IMR-90 (cell line): ENCODE measurements around the gene CLRN1. TPM values are rescaled to one million over a fixed set of nuclear protein-coding genes. Genes with fewer than 3 reads are reported as not detected.

Experiments
- ATAC-seq: fragments of 200-7000 bp; cut with Tn5 transposase; 2 replicates; pipeline ENCODE4 v1.9.1; 2020; ENCODE audit warnings: low read depth, mild to moderate bottlenecking, moderate library complexity
- BruUV-seq: library from RNA; stranded (reverse); fragments of 400-500 nt; replicated peaks from 2 replicates; lab custom pipeline; 2021; lab: Mats Ljungman, UMichigan
- CTCF ChIA-PET: fragments of 300-600 bp; formaldehyde crosslinking; extraction: SDS; loops from one replicate; lab custom pipeline; 2021; ENCODE audit warnings: antibody characterized with exemption; lab: Yijun Ruan, JAX
- POLR2A ChIA-PET: fragments of 300-600 bp; sonication (Branson Sonifier 250); formaldehyde crosslinking; loops from one replicate; lab custom pipeline; 2022; ENCODE audit warnings: antibody characterized with exemption; ENCODE audit not compliant: unreplicated experiment; lab: Charles Lee
- DNase-seq: peaks from one replicate; pipeline ENCODE4 v3.0.0; 2013
- H2AFZ ChIP-seq: replicated peaks from 2 replicates; pipeline ENCODE3; 2013; ENCODE audit warnings: low read length, mild to moderate bottlenecking; ENCODE audit not compliant: poor library complexity
- H2AK5ac ChIP-seq: 2 replicates; pipeline ENCODE4 v1.6.1; 2013; ENCODE audit warnings: low read depth, low read length, inconsistent platforms
- H2AK9ac ChIP-seq: replicated peaks from 2 replicates; pipeline ENCODE3; 2013; ENCODE audit warnings: mild to moderate bottlenecking, low read depth, low read length, moderate library complexity; ENCODE audit not compliant: poor library complexity
- H2BK120ac ChIP-seq: 2 replicates; pipeline ENCODE4 v1.6.1; 2013; ENCODE audit warnings: low read depth, low read length, inconsistent platforms
- H2BK15ac ChIP-seq: 3 replicates; pipeline ENCODE4 v1.6.1; 2013; ENCODE audit warnings: low read depth, low read length, inconsistent platforms
- H2BK20ac ChIP-seq: 2 replicates; pipeline ENCODE4 v1.6.1; 2013; ENCODE audit warnings: low read depth, mild to moderate bottlenecking, inconsistent platforms, low read length, moderate library complexity
- H2BK5ac ChIP-seq: 2 replicates; pipeline ENCODE4 v1.6.1; 2013; ENCODE audit warnings: mild to moderate bottlenecking, low read depth, low read length, inconsistent platforms; ENCODE audit not compliant: poor library complexity, severe bottlenecking
- H3K14ac ChIP-seq: replicated peaks from 2 replicates; pipeline ENCODE4 v1.6.1; 2013; ENCODE audit warnings: low read depth, low read length, inconsistent platforms
- H3K18ac ChIP-seq: 2 replicates; pipeline ENCODE4 v1.6.1; 2013; ENCODE audit warnings: low read depth, low read length, control low read depth
- H3K23ac ChIP-seq: 2 replicates; pipeline ENCODE4 v1.6.1; 2013; ENCODE audit warnings: low read depth, low read length, inconsistent platforms
- H3K27ac ChIP-seq: 2 replicates; pipeline ENCODE4 v1.5.1; 2013; ENCODE audit warnings: mild to moderate bottlenecking, control low read depth, low read length; ENCODE audit not compliant: insufficient read depth
- H3K27me3 ChIP-seq: 2 replicates; pipeline ENCODE4 v1.6.1; 2013; ENCODE audit warnings: low read length; ENCODE audit not compliant: control insufficient read depth, insufficient read depth
- H3K36me3 ChIP-seq: 2 replicates; pipeline ENCODE4 v1.6.1; 2013; ENCODE audit warnings: low read length, mixed read lengths; ENCODE audit not compliant: control insufficient read depth, insufficient read depth
- H3K4ac ChIP-seq: 2 replicates; pipeline ENCODE4 v1.6.1; 2013; ENCODE audit warnings: low read depth, low read length, inconsistent platforms
- H3K4me1 ChIP-seq: 2 replicates; pipeline ENCODE4 v1.6.1; 2013; ENCODE audit warnings: low read length, mixed read lengths; ENCODE audit not compliant: control insufficient read depth, insufficient read depth
- H3K4me2 ChIP-seq: 2 replicates; pipeline ENCODE4 v1.6.1; 2013; ENCODE audit warnings: low read depth, mild to moderate bottlenecking, control low read depth, low read length, moderate library complexity
- H3K4me3 ChIP-seq: 2 replicates; pipeline ENCODE4 v1.5.1; 2013; ENCODE audit warnings: low read depth, mild to moderate bottlenecking, control low read depth, low read length, moderate library complexity; ENCODE audit not compliant: insufficient read depth
- H3K56ac ChIP-seq: 2 replicates; pipeline ENCODE4 v1.6.1; 2013; ENCODE audit warnings: low read length, inconsistent platforms; ENCODE audit not compliant: insufficient read depth; ENCODE audit errors: extremely low read depth
- H3K79me1 ChIP-seq, 2 experiments: 2 replicates each; pipeline ENCODE4 v1.6.1; 2013; ENCODE audit warnings: low read length in 2 of 2, inconsistent platforms in 1 of 2, low read depth in 1 of 2
- H3K9ac ChIP-seq: 2 replicates; pipeline ENCODE4 v1.6.1; 2013; ENCODE audit warnings: low read depth, low read length, control low read depth
- H3K9me1 ChIP-seq: 2 replicates; pipeline ENCODE4 v1.6.1; 2013; ENCODE audit warnings: low read length, inconsistent platforms; ENCODE audit not compliant: insufficient read depth
- H3K9me3 ChIP-seq: 2 replicates; pipeline ENCODE4 v1.6.1; 2013; ENCODE audit warnings: low read length; ENCODE audit not compliant: control insufficient read depth, insufficient read depth
- H4K20me1 ChIP-seq: 2 replicates; pipeline ENCODE4 v1.6.1; 2013; ENCODE audit warnings: low read length, inconsistent platforms; ENCODE audit not compliant: insufficient read depth
- H4K5ac ChIP-seq: 2 replicates; pipeline ENCODE4 v1.6.1; 2013; ENCODE audit warnings: mild to moderate bottlenecking, low read depth, low read length, control low read depth
- H4K8ac ChIP-seq, 2 experiments: 2 replicates each; pipeline ENCODE4 v1.6.1; 2013; ENCODE audit warnings: low read depth in 2 of 2, low read length in 2 of 2, control low read depth in 1 of 2, inconsistent platforms in 1 of 2
- H4K91ac ChIP-seq: 2 replicates; pipeline ENCODE4 v1.6.1; 2013; ENCODE audit warnings: low read depth, low read length, inconsistent platforms; ENCODE audit not compliant: insufficient read depth
- BHLHE40 ChIP-seq: fragments of 150-350 bp; IDR thresholded peaks from 2 replicates; pipeline ENCODE4 v1.6.1; 2016; ENCODE audit warnings: mild to moderate bottlenecking, low read depth, low read length
- CEBPB ChIP-seq: IDR thresholded peaks from 2 replicates; pipeline ENCODE4 v1.6.1; 2012; ENCODE audit warnings: low read depth, low read length, improper control_type of control experiment
- MAZ ChIP-seq: IDR thresholded peaks from 2 replicates; pipeline ENCODE4 v1.6.1; 2012; ENCODE audit warnings: low read depth, mild to moderate bottlenecking, low read length, improper control_type of control experiment, moderate library complexity, borderline replicate concordance
- NFE2L2 ChIP-seq: fragments of 150-350 bp; IDR thresholded peaks from 2 replicates; pipeline ENCODE4 v1.6.1; 2016; ENCODE audit warnings: low read depth, mild to moderate bottlenecking, low read length
- POLR2A ChIP-seq: IDR thresholded peaks from 2 replicates; pipeline ENCODE4 v1.6.1; 2012; ENCODE audit warnings: mild to moderate bottlenecking, low read depth, low read length
- RAD21 ChIP-seq: IDR thresholded peaks from 2 replicates; pipeline ENCODE4 v1.6.1; 2012; ENCODE audit warnings: low read length, improper control_type of control experiment
- RCOR1 ChIP-seq: IDR thresholded peaks from 2 replicates; pipeline ENCODE4 v1.6.1; 2012; ENCODE audit warnings: mild to moderate bottlenecking, low read length, improper control_type of control experiment; ENCODE audit not compliant: insufficient replicate concordance
- RFX5 ChIP-seq: IDR thresholded peaks from 2 replicates; pipeline ENCODE4 v1.8.0; 2012; ENCODE audit warnings: low read depth, mild to moderate bottlenecking, low read length, moderate library complexity
- WGBS, 2 experiments: methylation state at CpG; one replicate each; pipeline versions ENCODE4 v1.1.5 to v1.1.7; 2013; ENCODE audit warnings: missing lambda C conversion rate in 2 of 2; ENCODE audit not compliant: insufficient read length in 1 of 2; ENCODE audit errors: extremely low coverage in 2 of 2; 5-methylcytosine and 5-hydroxymethylcytosine counted together
- dilution Hi-C: fragments of 300-500 bp; cut with HindIII; formaldehyde crosslinking; loops from one replicate; pipeline ENCODE4 v1.14.3; 2018; ENCODE audit warnings: low sequenced_read_pairs; ENCODE audit not compliant: unreplicated experiment
- in situ Hi-C: fragments of 300-500 bp; cut with MboI; formaldehyde crosslinking; loops from 3 replicates; pipeline ENCODE4 v1.14.3; 2019; ENCODE audit warnings: low sequenced_read_pairs, inconsistent platforms, mixed read lengths
- intact Hi-C: fragments of 100-400 bp; cut with micrococcal nuclease; formaldehyde crosslinking; loops from 2 replicates; pipeline ENCODE4 v1.10.0; 2022
- polyA plus RNA-seq, 3 experiments: library from polyadenylated mRNA; depleted of rRNA; stranded (reverse); fragments of >200 nt; gene quantifications; 2 replicates each; pipeline ENCODE4 v1.2.3, GENCODE V29; 2012; ENCODE audit warnings: low replicate concordance in 1 of 3
- total RNA-seq: library from RNA; depleted of rRNA; stranded (reverse); fragments of >200 nt; gene quantifications from 2 replicates; pipeline ENCODE4 v1.2.3, GENCODE V29; 2012

The CLRN1 gene
- total and polyA plus RNA-seq, 2 of the 4 experiments (the other 2 are of a cell fraction): not detected

- CTCF ChIA-PET: no interaction called here
Observed at GRCh38 chr3:150889106-150889505, 83.4 kb downstream of the CLRN1 start.

More at GRCh38 chr3:150889106-150889505, 83.4 kb downstream of the CLRN1 start:
- POLR2A ChIA-PET: no interaction called here
- in situ Hi-C loops (no loop called here), dilution Hi-C loops (no loop called here), intact Hi-C loops (no loop called here)
- Histone ChIP-seq H3K14ac (no peak overlapping the region), H3K56ac (no peak overlapping the region), H3K27ac (no peak overlapping the region), H3K27me3 (peaks cover 6% of the 10 kb centered on the region), H3K4ac (no peak overlapping the region), H2AK5ac (no peak overlapping the region), H2BK5ac (no peak overlapping the region), H4K20me1 (no peaks in the 10 kb centered on the region), H3K4me3 (no peak overlapping the region), H3K9me1 (no peaks in the 10 kb centered on the region), H3K4me2 (no peak overlapping the region), H4K5ac (no peak overlapping the region), H4K91ac (no peak overlapping the region), H4K8ac (no peak overlapping the region), H3K23ac (no peak overlapping the region), H2BK15ac (no peak overlapping the region), H3K36me3 (no peaks in the 10 kb centered on the region), H3K79me1 (no peaks in the 10 kb centered on the region), H3K9ac (no peak overlapping the region), H3K18ac (no peak overlapping the region), H3K4me1 (no peaks in the 10 kb centered on the region), H2BK120ac (no peak overlapping the region), H2AFZ (no peak overlapping the region), H3K9me3 (no peaks in the 10 kb centered on the region), H2AK9ac (no peak overlapping the region), H2BK20ac (no peak overlapping the region)
- 61% methylated on average over 2 of the region's 6 CpGs; no CpG with 5 or more reads in 1 of the 2 experiments for WGBS, 2 experiments
- BruUV-seq: no TSS peak
- ATAC-seq (no peak), DNase-seq (no peak)
- TF ChIP-seq NFE2L2 (no peak), CEBPB (no peak), POLR2A (no peak), RCOR1 (no peak), RFX5 (no peak), RAD21 (no peak), MAZ (no peak), BHLHE40 (no peak)
